Measurements from ENCODE around the gene RNF213. TPM values are rescaled to one million over a fixed set of nuclear protein-coding genes. Genes with fewer than 3 reads are reported as not detected.

The RNF213 gene
- total and polyA plus RNA-seq, 4 donors: 67.0 to 198 (median 106) TPM

DNA sequence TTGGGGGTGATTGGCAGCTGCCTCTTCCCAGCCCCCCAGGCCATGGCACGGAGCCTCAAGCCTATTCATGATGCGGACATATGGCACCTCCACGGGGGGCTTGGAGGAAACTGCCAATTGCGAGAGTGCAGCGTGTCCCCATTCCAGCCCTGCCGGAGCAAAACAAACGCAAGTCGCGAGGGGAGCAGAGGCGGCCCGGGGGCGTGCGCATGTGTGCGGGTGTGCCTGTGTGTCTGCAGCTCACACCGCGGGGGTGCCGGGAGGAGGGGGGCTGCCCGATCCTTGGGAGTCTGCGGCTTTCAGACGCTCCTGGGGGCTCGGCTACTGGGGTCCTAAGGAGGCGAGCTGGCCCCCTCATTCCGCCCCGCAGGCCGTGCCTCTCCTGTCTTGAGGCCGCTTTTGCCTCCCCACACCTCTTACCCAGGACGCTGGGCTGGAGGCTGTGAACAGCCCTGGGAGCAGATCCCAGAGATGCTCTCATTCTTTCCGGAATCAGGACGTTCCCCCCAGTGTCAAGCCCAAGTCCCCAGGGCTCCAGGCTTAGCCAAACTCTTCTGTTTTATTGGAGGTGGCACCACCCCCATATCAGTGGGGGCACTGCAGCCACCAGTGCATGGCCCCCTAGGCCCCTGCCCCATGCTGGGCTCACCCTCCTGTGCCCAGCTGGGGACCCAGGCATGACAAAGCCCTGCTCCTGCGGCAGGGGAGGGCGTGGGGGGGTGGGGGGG lies 183.4 kb downstream of the RNF213 start:
- H3K4me1 ChIP-seq (ENCODE audit: control insufficient read depth in 5 of 5, insufficient read depth in 5 of 5, low read length in 5 of 5): no peaks in the 10 kb centered on the region

DNA sequence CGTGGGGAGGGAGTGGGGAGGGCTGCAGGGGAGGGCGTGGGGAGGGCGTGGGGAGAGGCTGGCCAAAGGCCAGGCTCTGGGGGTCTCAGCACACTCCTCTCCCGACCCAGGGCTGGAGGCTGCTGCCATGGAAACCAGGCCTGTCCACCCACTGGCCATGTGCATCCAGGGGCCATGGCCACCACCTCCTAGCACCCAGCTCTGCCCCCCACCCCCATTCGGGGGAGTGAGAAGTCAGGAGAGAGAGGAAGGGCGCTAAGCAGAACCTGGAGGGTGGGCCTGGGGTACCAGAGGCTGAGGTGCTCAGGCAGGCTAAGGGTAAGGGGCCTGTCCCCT lies 184.0 kb downstream of the RNF213 start:
- no peaks in the 10 kb centered on the region for H3K4me1 ChIP-seq (ENCODE audit: control insufficient read depth in 5 of 5, insufficient read depth in 5 of 5, low read length in 5 of 5)
- H3K4me3 ChIP-seq: no peak overlapping the region
- no peak overlapping the region for H3K9ac ChIP-seq (ENCODE audit: insufficient read depth in 1 of 2, low read length in 2 of 2)
- TF ChIP-seq, protein P1, sequence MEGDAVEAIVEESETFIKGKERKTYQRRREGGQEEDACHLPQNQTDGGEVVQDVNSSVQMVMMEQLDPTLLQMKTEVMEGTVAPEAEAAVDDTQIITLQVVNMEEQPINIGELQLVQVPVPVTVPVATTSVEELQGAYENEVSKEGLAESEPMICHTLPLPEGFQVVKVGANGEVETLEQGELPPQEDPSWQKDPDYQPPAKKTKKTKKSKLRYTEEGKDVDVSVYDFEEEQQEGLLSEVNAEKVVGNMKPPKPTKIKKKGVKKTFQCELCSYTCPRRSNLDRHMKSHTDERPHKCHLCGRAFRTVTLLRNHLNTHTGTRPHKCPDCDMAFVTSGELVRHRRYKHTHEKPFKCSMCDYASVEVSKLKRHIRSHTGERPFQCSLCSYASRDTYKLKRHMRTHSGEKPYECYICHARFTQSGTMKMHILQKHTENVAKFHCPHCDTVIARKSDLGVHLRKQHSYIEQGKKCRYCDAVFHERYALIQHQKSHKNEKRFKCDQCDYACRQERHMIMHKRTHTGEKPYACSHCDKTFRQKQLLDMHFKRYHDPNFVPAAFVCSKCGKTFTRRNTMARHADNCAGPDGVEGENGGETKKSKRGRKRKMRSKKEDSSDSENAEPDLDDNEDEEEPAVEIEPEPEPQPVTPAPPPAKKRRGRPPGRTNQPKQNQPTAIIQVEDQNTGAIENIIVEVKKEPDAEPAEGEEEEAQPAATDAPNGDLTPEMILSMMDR (IDR thresholded peaks at IDR 0.05; ENCODE audit: control extremely low read depth, extremely low read depth): no peak
- H3K27ac ChIP-seq (ENCODE audit: low read depth in 1 of 2, low read length in 1 of 2): no peak overlapping the region
- 82 to 84% methylated on average over 6 of the region's 6 CpGs for WGBS, 2 donors
- DNase-seq (no peak), ATAC-seq (ENCODE audit: insufficient read depth, low FRiP score) (no peak)
- no peaks in the 10 kb centered on the region for H3K36me3 ChIP-seq (ENCODE audit: control insufficient read depth in 4 of 4, insufficient read depth in 4 of 4, low read length in 4 of 4)
- no peaks in the 10 kb centered on the region for H3K9me3 ChIP-seq (ENCODE audit: control insufficient read depth in 4 of 4, insufficient read depth in 3 of 4, low read length in 3 of 4)
- H3K27me3 ChIP-seq (ENCODE audit: control insufficient read depth in 3 of 3, insufficient read depth in 3 of 3, low read length in 2 of 3): peaks cover 0 to 7% (median 0%) of the 10 kb centered on the region in 3 donors

More for the DNA sequence above, 183.4 kb downstream of the RNF213 start:
- TF ChIP-seq, protein P1 (IDR thresholded peaks at IDR 0.05; ENCODE audit: control extremely low read depth, extremely low read depth): no peak
- no peaks in the 10 kb centered on the region for H3K9me3 ChIP-seq (ENCODE audit: control insufficient read depth in 4 of 4, insufficient read depth in 3 of 4, low read length in 3 of 4)
- ATAC-seq (ENCODE audit: insufficient read depth, low FRiP score) (no peak), DNase-seq (no peak)
- peaks cover 0 to 7% (median 0%) of the 10 kb centered on the region in 3 donors for H3K27me3 ChIP-seq (ENCODE audit: control insufficient read depth in 3 of 3, insufficient read depth in 3 of 3, low read length in 2 of 3)
- H3K9ac ChIP-seq (ENCODE audit: insufficient read depth in 1 of 2, low read length in 2 of 2): no peak overlapping the region
- 50 to 55% methylated on average over 30 to 31 of the region's 31 CpGs for WGBS, 2 donors
- no peak overlapping the region for H3K4me3 ChIP-seq
- H3K36me3 ChIP-seq (ENCODE audit: control insufficient read depth in 4 of 4, insufficient read depth in 4 of 4, low read length in 4 of 4): no peaks in the 10 kb centered on the region
- no peak overlapping the region for H3K27ac ChIP-seq (ENCODE audit: low read depth in 1 of 2, low read length in 1 of 2)

DNA sequence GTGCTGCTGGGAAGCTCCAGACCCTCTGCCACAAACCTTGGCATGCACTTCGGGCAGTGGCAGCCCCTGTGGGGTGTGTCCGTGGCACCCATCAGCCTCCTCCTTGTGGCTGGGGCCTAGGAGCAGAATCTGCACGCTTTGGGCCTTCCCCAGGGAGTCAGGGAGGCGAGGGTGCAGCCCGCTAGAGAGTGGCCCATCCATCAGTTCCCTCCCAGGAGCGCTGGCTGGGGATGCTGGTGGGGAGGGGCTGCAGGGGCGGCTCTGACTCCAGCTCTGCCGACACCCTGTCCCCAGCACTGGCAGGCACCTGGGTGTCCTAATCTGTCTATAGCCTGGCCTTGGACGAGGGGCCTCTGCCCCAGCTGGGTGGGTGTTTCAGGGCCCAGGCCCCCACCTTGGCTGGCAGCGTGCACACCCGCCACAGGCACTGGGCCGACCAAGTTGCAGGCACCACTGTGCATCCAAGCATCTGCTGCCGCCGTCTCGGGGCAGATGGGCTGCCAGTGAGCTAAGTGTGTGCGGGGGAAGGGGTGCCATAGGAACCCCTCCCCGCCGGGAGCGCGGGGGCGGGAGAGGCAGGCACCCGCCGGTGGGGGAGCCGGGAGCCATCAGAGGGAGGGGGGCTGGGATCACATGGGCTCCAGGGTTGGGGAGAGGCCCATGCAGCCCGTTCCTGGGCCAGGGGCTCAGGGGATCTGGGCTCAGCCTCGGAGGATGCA lies 184.5 kb downstream of the RNF213 start:
- Histone ChIP-seq H3K9me3 (ENCODE audit: control insufficient read depth in 4 of 4, insufficient read depth in 3 of 4, low read length in 3 of 4) (no peaks in the 10 kb centered on the region), H3K4me3 (no peak overlapping the region), H3K9ac (ENCODE audit: insufficient read depth in 1 of 2, low read length in 2 of 2) (no peak overlapping the region), H3K27me3 (ENCODE audit: control insufficient read depth in 3 of 3, insufficient read depth in 3 of 3, low read length in 2 of 3) (peaks cover 0 to 7% (median 0%) of the 10 kb centered on the region in 3 donors), H3K4me1 (ENCODE audit: control insufficient read depth in 5 of 5, insufficient read depth in 5 of 5, low read length in 5 of 5) (peaks cover 0 to 3% (median 0%) of the 10 kb centered on the region in 5 donors), H3K36me3 (ENCODE audit: control insufficient read depth in 4 of 4, insufficient read depth in 4 of 4, low read length in 4 of 4) (no peaks in the 10 kb centered on the region), H3K27ac (ENCODE audit: low read depth in 1 of 2, low read length in 1 of 2) (no peak overlapping the region)
- TF ChIP-seq, protein P1 (IDR thresholded peaks at IDR 0.05; ENCODE audit: control extremely low read depth, extremely low read depth): no peak
- no peak for ATAC-seq (ENCODE audit: insufficient read depth, low FRiP score)
- 70 to 78% methylated on average over 20 to 26 of the region's 26 CpGs for WGBS, 2 donors
- no peak for DNase-seq

All from lung (tissue), 12 donors.